GM23338 (cell line): ENCODE data around the gene PRKCH. TPM values are rescaled to one million over a fixed set of nuclear protein-coding genes. Genes with fewer than 3 reads are reported as not detected.

Experiments
- ATAC-seq: fragments of 200-7000 bp; cut with Tn5 transposase; 3 replicates; pipeline ENCODE4 v1.9.1; 2020
- DNase-seq: peaks from one replicate; pipeline ENCODE4 v3.0.0-alpha.2; 2015; ENCODE audit warnings: low spot score
- H2AFZ ChIP-seq: fragments of 200-600 bp; sonication (generic); 2 replicates; pipeline ENCODE4 v1.8.0; 2016; ENCODE audit warnings: antibody characterized with exemption, mild to moderate bottlenecking, moderate library complexity
- H3F3A ChIP-seq: fragments of 200-600 bp; sonication (generic); replicated peaks from 2 replicates; pipeline ENCODE4 v1.8.0; 2017; ENCODE audit warnings: antibody characterized with exemption, mixed run types, low read depth
- H3K27ac ChIP-seq: fragments of 200-600 bp; sonication (generic); 2 replicates; pipeline ENCODE4 v1.6.1; 2016; ENCODE audit warnings: low read depth
- H3K27me3 ChIP-seq: fragments of 200-600 bp; sonication (generic); 2 replicates; pipeline ENCODE4 v1.8.0; 2016; ENCODE audit warnings: mild to moderate bottlenecking, mixed run types, moderate library complexity; ENCODE audit not compliant: insufficient read depth
- H3K36me3 ChIP-seq: fragments of 200-600 bp; sonication (generic); 2 replicates; pipeline ENCODE4 v1.8.0; 2016; ENCODE audit warnings: mild to moderate bottlenecking; ENCODE audit not compliant: insufficient read depth
- H3K4me1 ChIP-seq: fragments of 200-600 bp; sonication (generic); 2 replicates; pipeline ENCODE4 v1.8.0; 2016; ENCODE audit warnings: mild to moderate bottlenecking, moderate library complexity; ENCODE audit not compliant: insufficient read depth
- H3K4me2 ChIP-seq: fragments of 200-600 bp; sonication (generic); 2 replicates; pipeline ENCODE4 v1.7.1; 2017; ENCODE audit warnings: mixed run types
- H3K4me3 ChIP-seq: fragments of 200-600 bp; sonication (generic); 2 replicates; pipeline ENCODE4 v1.6.1; 2016; ENCODE audit warnings: mixed run types
- H3K79me2 ChIP-seq: fragments of 200-600 bp; sonication (generic); replicated peaks from 2 replicates; pipeline ENCODE4 v1.8.0; 2017; ENCODE audit warnings: mild to moderate bottlenecking; ENCODE audit not compliant: insufficient read depth
- H3K9me2 ChIP-seq: fragments of 200-600 bp; sonication (generic); 2 replicates; pipeline ENCODE4 v1.8.0; 2017; ENCODE audit not compliant: insufficient read depth
- H4K20me1 ChIP-seq: fragments of 200-600 bp; sonication (generic); replicated peaks from 2 replicates; pipeline ENCODE4 v1.8.0; 2017; ENCODE audit warnings: mild to moderate bottlenecking; ENCODE audit not compliant: insufficient read depth
- H3K27ac Mint-ChIP-seq: 2 replicates; pipeline ENCODE4 v1.8.0; 2020; ENCODE audit warnings: inconsistent platforms, mild to moderate bottlenecking, moderate library complexity, mixed read lengths
- H3K27me3 Mint-ChIP-seq: 3 replicates; pipeline ENCODE4 v1.8.0; 2022; ENCODE audit warnings: low read depth, mild to moderate bottlenecking, moderate library complexity, mixed read lengths, inconsistent platforms; ENCODE audit not compliant: insufficient read depth, poor library complexity
- H3K36me3 Mint-ChIP-seq: 3 replicates; pipeline ENCODE4 v1.8.0; 2021; ENCODE audit warnings: low read depth, mild to moderate bottlenecking, inconsistent platforms, moderate library complexity, mixed read lengths
- H3K4me1 Mint-ChIP-seq: 3 replicates; pipeline ENCODE4 v1.8.0; 2020; ENCODE audit warnings: mild to moderate bottlenecking, inconsistent platforms, mixed read lengths
- H3K4me3 Mint-ChIP-seq: 3 replicates; pipeline ENCODE4 v1.8.0; 2021; ENCODE audit warnings: moderate library complexity, mild to moderate bottlenecking, inconsistent platforms, mixed read lengths
- H3K9me3 Mint-ChIP-seq: 3 replicates; pipeline ENCODE4 v1.8.0; 2020; ENCODE audit warnings: moderate library complexity, mild to moderate bottlenecking, inconsistent platforms, mixed read lengths
- JUNB ChIP-seq: IDR thresholded peaks from one replicate; pipeline ENCODE4 v1.6.1; 2016; ENCODE audit warnings: antibody characterized with exemption; ENCODE audit not compliant: unreplicated experiment
- NANOG ChIP-seq: IDR thresholded peaks from 2 replicates; pipeline ENCODE4 v1.6.1; 2016; ENCODE audit warnings: antibody characterized with exemption, borderline replicate concordance
- POLR2AphosphoS5 ChIP-seq: IDR thresholded peaks from 2 replicates; pipeline ENCODE4 v1.6.1; 2016; ENCODE audit warnings: antibody characterized with exemption, low read depth
- REST ChIP-seq: IDR thresholded peaks from one replicate; pipeline ENCODE4 v1.6.1; 2018; ENCODE audit warnings: antibody characterized with exemption; ENCODE audit not compliant: unreplicated experiment
- ZNF114 ChIP-seq: fragments of 250-450 bp; sonication (Bioruptor Pico); IDR thresholded peaks from 2 replicates; pipeline ENCODE4 v1.5.0; 2020; ENCODE audit warnings: mild to moderate bottlenecking, moderate library complexity
- ZNF331 ChIP-seq: fragments of 250-450 bp; sonication (Bioruptor Pico); IDR thresholded peaks from 2 replicates; pipeline ENCODE4 v1.5.0; 2020; ENCODE audit warnings: low read depth, mild to moderate bottlenecking, moderate library complexity
- polyA plus RNA-seq: library from polyadenylated mRNA; unstranded; fragments of >200 nt; fragmentation: Nextera tagmentation; extraction: Ambion mirVana; gene quantifications from 2 replicates; pipeline ENCODE4 v1.2.1, GENCODE V29; 2016
- total RNA-seq: library from RNA; depleted of rRNA; stranded (reverse); fragments of >200 nt; shearing (Covaris generic); gene quantifications from 2 replicates; pipeline ENCODE4 v1.2.3, GENCODE V29; 2014
- TF ChIP-seq, protein P1 (sequence below): fragments of 250-450 bp; sonication (Bioruptor Pico); IDR thresholded peaks from 2 replicates; pipeline ENCODE4 v1.5.0; 2020; ENCODE audit warnings: mild to moderate bottlenecking, moderate library complexity
- TF ChIP-seq, protein P2 (sequence below): IDR thresholded peaks from 2 replicates; pipeline ENCODE4 v1.6.1; 2016; ENCODE audit warnings: antibody characterized with exemption

PRKCH gene
- total and polyA plus RNA-seq, 2 experiments from 2014 or later: 5.4 to 10.1 TPM

DNA sequence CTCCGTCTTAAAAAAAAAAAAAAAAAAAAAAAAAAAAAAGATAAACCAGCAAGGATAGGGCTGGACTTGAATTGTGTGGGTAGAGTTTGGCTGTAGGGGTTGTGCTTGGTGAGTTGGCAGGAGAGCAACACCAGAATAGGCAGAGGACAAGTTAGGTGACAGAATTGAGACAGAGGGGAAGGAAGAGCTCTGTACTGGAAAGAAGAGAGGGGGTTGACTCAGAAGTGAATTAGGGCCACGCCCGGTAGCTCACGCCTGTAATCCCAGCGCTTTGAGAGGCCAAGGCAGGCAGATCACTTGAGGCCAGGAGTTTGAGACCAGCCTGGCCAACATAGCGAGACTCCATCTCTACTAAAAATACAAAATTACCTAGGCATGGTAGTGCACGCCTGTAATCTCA is 34.2 kb upstream of the PRKCH start:
- no peaks in the 10 kb centered on the region for H3K79me2 ChIP-seq
- no peak for TF ChIP-seq ZNF331 (CRISPR knock-in tag)
- TF ChIP-seq NANOG: no peak
- TF ChIP-seq REST: no peak
- TF ChIP-seq, protein P1, sequence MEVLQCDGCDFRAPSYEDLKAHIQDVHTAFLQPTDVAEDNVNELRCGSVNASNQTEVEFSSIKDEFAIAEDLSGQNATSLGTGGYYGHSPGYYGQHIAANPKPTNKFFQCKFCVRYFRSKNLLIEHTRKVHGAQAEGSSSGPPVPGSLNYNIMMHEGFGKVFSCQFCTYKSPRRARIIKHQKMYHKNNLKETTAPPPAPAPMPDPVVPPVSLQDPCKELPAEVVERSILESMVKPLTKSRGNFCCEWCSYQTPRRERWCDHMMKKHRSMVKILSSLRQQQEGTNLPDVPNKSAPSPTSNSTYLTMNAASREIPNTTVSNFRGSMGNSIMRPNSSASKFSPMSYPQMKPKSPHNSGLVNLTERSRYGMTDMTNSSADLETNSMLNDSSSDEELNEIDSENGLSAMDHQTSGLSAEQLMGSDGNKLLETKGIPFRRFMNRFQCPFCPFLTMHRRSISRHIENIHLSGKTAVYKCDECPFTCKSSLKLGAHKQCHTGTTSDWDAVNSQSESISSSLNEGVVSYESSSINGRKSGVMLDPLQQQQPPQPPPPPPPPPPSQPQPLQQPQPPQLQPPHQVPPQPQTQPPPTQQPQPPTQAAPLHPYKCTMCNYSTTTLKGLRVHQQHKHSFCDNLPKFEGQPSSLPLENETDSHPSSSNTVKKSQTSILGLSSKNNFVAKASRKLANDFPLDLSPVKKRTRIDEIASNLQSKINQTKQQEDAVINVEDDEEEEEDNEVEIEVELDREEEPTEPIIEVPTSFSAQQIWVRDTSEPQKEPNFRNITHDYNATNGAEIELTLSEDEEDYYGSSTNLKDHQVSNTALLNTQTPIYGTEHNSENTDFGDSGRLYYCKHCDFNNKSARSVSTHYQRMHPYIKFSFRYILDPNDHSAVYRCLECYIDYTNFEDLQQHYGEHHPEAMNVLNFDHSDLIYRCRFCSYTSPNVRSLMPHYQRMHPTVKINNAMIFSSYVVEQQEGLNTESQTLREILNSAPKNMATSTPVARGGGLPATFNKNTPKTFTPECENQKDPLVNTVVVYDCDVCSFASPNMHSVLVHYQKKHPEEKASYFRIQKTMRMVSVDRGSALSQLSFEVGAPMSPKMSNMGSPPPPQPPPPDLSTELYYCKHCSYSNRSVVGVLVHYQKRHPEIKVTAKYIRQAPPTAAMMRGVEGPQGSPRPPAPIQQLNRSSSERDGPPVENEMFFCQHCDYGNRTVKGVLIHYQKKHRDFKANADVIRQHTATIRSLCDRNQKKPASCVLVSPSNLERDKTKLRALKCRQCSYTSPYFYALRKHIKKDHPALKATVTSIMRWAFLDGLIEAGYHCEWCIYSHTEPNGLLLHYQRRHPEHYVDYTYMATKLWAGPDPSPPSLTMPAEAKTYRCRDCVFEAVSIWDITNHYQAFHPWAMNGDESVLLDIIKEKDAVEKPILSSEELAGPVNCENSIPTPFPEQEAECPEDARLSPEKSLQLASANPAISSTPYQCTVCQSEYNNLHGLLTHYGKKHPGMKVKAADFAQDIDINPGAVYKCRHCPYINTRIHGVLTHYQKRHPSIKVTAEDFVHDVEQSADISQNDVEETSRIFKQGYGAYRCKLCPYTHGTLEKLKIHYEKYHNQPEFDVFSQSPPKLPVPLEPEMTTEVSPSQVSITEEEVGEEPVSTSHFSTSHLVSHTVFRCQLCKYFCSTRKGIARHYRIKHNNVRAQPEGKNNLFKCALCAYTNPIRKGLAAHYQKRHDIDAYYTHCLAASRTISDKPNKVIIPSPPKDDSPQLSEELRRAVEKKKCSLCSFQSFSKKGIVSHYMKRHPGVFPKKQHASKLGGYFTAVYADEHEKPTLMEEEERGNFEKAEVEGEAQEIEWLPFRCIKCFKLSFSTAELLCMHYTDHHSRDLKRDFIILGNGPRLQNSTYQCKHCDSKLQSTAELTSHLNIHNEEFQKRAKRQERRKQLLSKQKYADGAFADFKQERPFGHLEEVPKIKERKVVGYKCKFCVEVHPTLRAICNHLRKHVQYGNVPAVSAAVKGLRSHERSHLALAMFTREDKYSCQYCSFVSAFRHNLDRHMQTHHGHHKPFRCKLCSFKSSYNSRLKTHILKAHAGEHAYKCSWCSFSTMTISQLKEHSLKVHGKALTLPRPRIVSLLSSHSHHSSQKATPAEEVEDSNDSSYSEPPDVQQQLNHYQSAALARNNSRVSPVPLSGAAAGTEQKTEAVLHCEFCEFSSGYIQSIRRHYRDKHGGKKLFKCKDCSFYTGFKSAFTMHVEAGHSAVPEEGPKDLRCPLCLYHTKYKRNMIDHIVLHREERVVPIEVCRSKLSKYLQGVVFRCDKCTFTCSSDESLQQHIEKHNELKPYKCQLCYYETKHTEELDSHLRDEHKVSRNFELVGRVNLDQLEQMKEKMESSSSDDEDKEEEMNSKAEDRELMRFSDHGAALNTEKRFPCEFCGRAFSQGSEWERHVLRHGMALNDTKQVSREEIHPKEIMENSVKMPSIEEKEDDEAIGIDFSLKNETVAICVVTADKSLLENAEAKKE (CRISPR knock-in tag): no peak
- no peak for TF ChIP-seq ZNF114 (CRISPR knock-in tag)
- TF ChIP-seq, protein P2, sequence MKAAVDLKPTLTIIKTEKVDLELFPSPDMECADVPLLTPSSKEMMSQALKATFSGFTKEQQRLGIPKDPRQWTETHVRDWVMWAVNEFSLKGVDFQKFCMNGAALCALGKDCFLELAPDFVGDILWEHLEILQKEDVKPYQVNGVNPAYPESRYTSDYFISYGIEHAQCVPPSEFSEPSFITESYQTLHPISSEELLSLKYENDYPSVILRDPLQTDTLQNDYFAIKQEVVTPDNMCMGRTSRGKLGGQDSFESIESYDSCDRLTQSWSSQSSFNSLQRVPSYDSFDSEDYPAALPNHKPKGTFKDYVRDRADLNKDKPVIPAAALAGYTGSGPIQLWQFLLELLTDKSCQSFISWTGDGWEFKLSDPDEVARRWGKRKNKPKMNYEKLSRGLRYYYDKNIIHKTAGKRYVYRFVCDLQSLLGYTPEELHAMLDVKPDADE: no peak
- no peak for TF ChIP-seq POLR2AphosphoS5
- TF ChIP-seq JUNB: no peak
- H3K27ac ChIP-seq: no peak overlapping the region
- no peaks in the 10 kb centered on the region for H3K36me3 Mint-ChIP-seq
- 0 out of 3 replicates have a peak, but pooled peaks cover 2% of the 10 kb centered on the region for H3K4me1 Mint-ChIP-seq
- DNase-seq (no peak), ATAC-seq (no peak)
- no peaks in the 10 kb centered on the region for H3K9me3 Mint-ChIP-seq
- H3K4me2 ChIP-seq: no peak overlapping the region
- H3K4me3 ChIP-seq: no peak overlapping the region
- no peaks in the 10 kb centered on the region for H3F3A ChIP-seq
- H3K27ac Mint-ChIP-seq: no peak overlapping the region
- H3K27me3 Mint-ChIP-seq: peaks cover 6% of the 10 kb centered on the region
- no peaks in the 10 kb centered on the region for H4K20me1 ChIP-seq
- H3K9me2 ChIP-seq: no peaks in the 10 kb centered on the region
- no peak overlapping the region for H2AFZ ChIP-seq
- H3K4me3 Mint-ChIP-seq: no peak overlapping the region
- no peaks in the 10 kb centered on the region for H3K36me3 ChIP-seq
- H3K27me3 ChIP-seq: no peaks in the 10 kb centered on the region
- H3K4me1 ChIP-seq: peaks cover under 1% of the 10 kb centered on the region; the same call in 1 of the 2 replicates
